ENCODE data around the gene ROCK2. TPM values are rescaled to one million over a fixed set of nuclear protein-coding genes. Genes with fewer than 3 reads are reported as not detected.

The ROCK2 gene
- total RNA-seq, 1 donor from 2014 or later: 63.5 TPM

DNA sequence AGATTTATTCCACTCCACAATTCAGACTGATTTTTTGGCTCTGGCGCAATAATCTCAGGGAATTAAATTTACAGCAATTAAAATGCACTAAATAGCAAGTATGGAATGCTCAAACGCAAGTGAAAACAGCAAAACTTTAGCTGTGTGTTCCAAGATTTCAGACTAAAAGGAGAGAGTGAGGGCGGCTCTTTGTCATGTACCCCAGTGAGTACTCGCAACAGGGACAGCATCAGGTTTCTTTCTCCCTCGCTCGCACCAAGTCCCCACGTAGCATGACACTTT lies 1.1 kb downstream of the ROCK2 start:
- intact Hi-C loops (cut with DNase I): no loop called here
- H3K36me3 ChIP-seq: no peaks in the 10 kb centered on the region
- H3K4me3 ChIP-seq: peak overlapping the region; percentile 77
- ATAC-seq (no peak), DNase-seq (no peak)
- peaks cover 30% of the 10 kb centered on the region for H3K4me1 ChIP-seq
- H3K27me3 ChIP-seq: no peaks in the 10 kb centered on the region
- TF ChIP-seq, protein P1, sequence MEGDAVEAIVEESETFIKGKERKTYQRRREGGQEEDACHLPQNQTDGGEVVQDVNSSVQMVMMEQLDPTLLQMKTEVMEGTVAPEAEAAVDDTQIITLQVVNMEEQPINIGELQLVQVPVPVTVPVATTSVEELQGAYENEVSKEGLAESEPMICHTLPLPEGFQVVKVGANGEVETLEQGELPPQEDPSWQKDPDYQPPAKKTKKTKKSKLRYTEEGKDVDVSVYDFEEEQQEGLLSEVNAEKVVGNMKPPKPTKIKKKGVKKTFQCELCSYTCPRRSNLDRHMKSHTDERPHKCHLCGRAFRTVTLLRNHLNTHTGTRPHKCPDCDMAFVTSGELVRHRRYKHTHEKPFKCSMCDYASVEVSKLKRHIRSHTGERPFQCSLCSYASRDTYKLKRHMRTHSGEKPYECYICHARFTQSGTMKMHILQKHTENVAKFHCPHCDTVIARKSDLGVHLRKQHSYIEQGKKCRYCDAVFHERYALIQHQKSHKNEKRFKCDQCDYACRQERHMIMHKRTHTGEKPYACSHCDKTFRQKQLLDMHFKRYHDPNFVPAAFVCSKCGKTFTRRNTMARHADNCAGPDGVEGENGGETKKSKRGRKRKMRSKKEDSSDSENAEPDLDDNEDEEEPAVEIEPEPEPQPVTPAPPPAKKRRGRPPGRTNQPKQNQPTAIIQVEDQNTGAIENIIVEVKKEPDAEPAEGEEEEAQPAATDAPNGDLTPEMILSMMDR (IDR thresholded peaks at IDR 0.05): no peak
- no peaks in the 10 kb centered on the region for H3K9me3 ChIP-seq
- peak overlapping the region; percentile 99 for H3K27ac ChIP-seq

DNA sequence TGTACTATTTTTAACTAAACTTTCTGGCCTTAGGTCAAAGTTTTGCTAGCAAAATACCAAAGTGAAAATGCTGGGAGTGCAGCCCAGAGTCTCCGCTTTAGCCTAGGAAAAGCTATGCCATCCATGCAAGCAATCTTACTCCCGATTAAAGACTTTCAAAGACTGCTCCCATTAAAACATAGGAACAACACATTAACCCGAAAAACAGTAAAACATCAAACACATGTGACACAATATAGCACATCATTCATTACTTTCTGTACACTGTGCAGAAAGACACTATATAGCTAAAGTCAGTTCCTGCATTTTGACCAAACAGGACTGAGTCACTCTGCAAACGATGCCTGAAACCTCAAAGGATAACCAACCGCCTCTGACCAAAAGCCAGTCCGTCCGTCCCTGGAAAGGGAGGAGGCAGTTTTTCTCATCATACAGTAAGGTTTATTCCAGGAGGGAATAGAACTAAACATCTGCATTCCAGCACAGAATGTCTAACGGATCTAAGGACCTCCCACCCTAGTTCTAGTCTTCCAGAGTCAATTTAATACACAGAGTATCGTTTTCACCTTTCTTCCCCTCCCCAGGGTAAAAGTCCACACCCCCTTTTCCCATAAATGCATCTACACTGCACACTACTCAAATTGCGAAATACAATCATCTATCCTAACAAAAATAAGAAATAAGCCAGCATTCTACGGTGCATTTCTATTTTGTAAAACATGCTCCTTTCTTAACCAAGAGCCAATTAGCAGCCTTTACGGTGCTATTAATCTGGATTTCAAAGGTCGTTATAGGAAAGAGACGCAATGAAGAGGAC lies 1.7 kb downstream of the ROCK2 start:
- TF ChIP-seq, protein P1 (IDR thresholded peaks at IDR 0.05): no peak
- H3K27ac ChIP-seq: peak overlapping the region; percentile 99
- DNase-seq (no peak), ATAC-seq (no peak)
- peak overlapping the region; percentile 77 for H3K4me3 ChIP-seq
- H3K9me3 ChIP-seq: no peaks in the 10 kb centered on the region
- H3K36me3 ChIP-seq: no peaks in the 10 kb centered on the region
- intact Hi-C loops (cut with DNase I): no loop called here
- H3K27me3 ChIP-seq: no peaks in the 10 kb centered on the region
- peaks cover 30% of the 10 kb centered on the region for H3K4me1 ChIP-seq

DNA sequence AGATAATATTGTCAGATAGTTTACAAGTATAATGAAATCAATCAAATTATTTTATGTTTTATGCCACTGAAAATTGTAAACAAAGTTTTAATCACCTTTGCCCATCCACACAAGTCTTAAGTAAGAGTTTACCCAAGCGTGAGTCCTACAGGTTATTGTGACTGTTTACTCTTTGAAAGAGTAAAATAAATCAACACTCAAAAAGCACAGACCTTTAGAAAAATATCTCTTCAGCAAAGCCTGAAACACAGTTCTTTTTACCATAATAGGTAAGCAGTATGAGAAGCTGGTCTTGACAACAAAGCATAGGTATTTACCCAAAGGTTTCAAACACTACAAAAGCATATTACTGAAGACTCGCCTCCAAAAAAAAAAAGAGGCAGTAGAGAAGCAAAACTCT lies 3.7 kb downstream of the ROCK2 start:
- DNase-seq (no peak), ATAC-seq (no peak)
- Histone ChIP-seq H3K9me3 (no peaks in the 10 kb centered on the region), H3K27ac (no peak overlapping the region), H3K4me3 (peak overlapping the region; percentile 77), H3K27me3 (no peaks in the 10 kb centered on the region), H3K36me3 (no peaks in the 10 kb centered on the region), H3K4me1 (peaks cover 28% of the 10 kb centered on the region)
- TF ChIP-seq, protein P1 (IDR thresholded peaks at IDR 0.05): no peak
- intact Hi-C loops (cut with DNase I): no loop called here

DNA sequence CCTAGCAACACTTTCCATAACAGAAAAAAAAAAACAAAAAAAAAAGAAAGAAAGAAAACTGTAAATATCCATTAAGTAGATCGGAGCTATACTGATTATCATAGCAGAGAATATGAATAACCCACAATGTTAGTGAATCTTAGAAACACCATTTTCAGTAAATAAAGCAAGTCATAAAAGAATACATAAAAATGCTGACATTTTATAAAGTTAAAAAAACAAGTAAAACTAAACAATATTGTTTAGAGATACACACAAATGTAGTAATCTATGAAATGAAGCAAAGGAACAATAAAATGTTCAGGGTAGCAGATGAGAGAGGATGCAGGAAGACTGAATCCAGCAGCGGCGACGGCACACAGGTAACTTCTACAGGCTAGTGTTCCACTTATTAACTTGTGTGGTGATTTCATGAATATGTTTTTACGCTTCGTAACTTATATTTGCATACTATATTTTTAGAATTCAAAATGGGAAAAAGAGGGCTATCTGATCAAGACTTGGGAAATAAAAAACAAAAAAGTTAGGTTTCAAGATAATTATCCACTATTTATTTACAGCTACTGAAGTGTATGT lies 4.8 kb downstream of the ROCK2 start:
- H3K9me3 ChIP-seq: no peaks in the 10 kb centered on the region
- ATAC-seq (no peak), DNase-seq (no peak)
- no peaks in the 10 kb centered on the region for H3K27me3 ChIP-seq
- H3K36me3 ChIP-seq: no peaks in the 10 kb centered on the region
- H3K4me1 ChIP-seq: peaks cover 26% of the 10 kb centered on the region
- H3K4me3 ChIP-seq: no peak overlapping the region
- intact Hi-C loops (cut with DNase I): no loop called here
- TF ChIP-seq, protein P1 (IDR thresholded peaks at IDR 0.05): no peak
- no peak overlapping the region for H3K27ac ChIP-seq

DNA sequence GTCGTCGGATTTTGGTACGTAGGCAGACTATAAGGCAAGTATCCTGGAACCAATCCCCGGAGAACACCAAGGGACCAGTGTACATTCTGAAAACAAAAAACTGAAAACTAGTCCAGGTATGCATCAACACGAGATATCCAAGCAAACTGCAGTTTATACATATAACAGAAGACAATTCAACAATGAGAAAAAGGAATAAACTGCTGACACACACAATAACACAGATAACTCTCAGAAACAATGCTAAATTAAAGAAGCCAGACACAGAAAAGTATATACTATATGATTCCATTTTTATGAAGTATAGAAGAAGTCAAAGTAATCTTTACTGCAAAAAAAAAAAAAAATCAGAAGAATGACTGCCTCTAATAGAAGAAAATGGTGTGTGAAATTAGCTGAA lies 5.9 kb downstream of the ROCK2 start:
- no peak overlapping the region for H3K4me3 ChIP-seq
- ATAC-seq (no peak), DNase-seq (no peak)
- no peaks in the 10 kb centered on the region for H3K36me3 ChIP-seq
- H3K9me3 ChIP-seq: no peaks in the 10 kb centered on the region
- H3K27me3 ChIP-seq: no peaks in the 10 kb centered on the region
- intact Hi-C loops (cut with DNase I): no loop called here
- no peak overlapping the region for H3K27ac ChIP-seq
- TF ChIP-seq, protein P1 (IDR thresholded peaks at IDR 0.05): no peak
- H3K4me1 ChIP-seq: peaks cover 36% of the 10 kb centered on the region
